Astrocyte (in vitro differentiated cells and primary cell): ENCODE measurements around the gene TOR1AIP2. TPM values are rescaled to one million over a fixed set of nuclear protein-coding genes. Genes with fewer than 3 reads are reported as not detected.

ENCODE experiments used
- DNase-seq: peaks from one replicate; pipeline ENCODE4 v3.0.0-alpha.2; 2010; ENCODE audit warnings: low read depth
- FAIRE-seq: peaks from 2 replicates; lab custom pipeline; 2011; peaks lifted over from hg19 to GRCh38; lab: Jason Lieb, UNC
- H2AFZ ChIP-seq: 2 replicates; pipeline ENCODE4 v1.6.0; 2012; ENCODE audit warnings: low read depth, low read length, inconsistent platforms
- H3K27ac ChIP-seq: 2 replicates; pipeline ENCODE4 v1.5.1; 2011; ENCODE audit warnings: low read depth, low read length, inconsistent platforms
- H3K27me3 ChIP-seq: 2 replicates; pipeline ENCODE4 v1.6.0; 2011; ENCODE audit warnings: low read length, inconsistent platforms; ENCODE audit not compliant: insufficient read depth
- H3K36me3 ChIP-seq: 2 replicates; pipeline ENCODE4 v1.5.1; 2011; ENCODE audit warnings: low read length, inconsistent platforms; ENCODE audit not compliant: insufficient read depth
- H3K4me1 ChIP-seq: 2 replicates; pipeline ENCODE4 v1.5.1; 2011; ENCODE audit warnings: low read length, inconsistent platforms; ENCODE audit not compliant: insufficient read depth
- H3K4me2 ChIP-seq: 2 replicates; pipeline ENCODE4 v1.6.0; 2012; ENCODE audit warnings: low read length, inconsistent platforms
- H3K4me3 ChIP-seq: 2 replicates; pipeline ENCODE4 v1.5.1; 2011; ENCODE audit warnings: low read depth, mild to moderate bottlenecking, low read length, inconsistent platforms; ENCODE audit not compliant: insufficient read depth
- H3K79me2 ChIP-seq: 2 replicates; pipeline ENCODE4 v1.6.0; 2012; ENCODE audit warnings: mild to moderate bottlenecking, low read length, inconsistent platforms; ENCODE audit not compliant: insufficient read depth
- H3K9ac ChIP-seq: 2 replicates; pipeline ENCODE4 v1.6.0; 2012; ENCODE audit warnings: mild to moderate bottlenecking, low read length, inconsistent platforms
- H3K9me3 ChIP-seq: 2 replicates; pipeline ENCODE4 v1.5.1; 2012; ENCODE audit warnings: low read depth, mild to moderate bottlenecking, low read length, inconsistent platforms; ENCODE audit not compliant: insufficient read depth
- H4K20me1 ChIP-seq: 2 replicates; pipeline ENCODE4 v1.6.0; 2012; ENCODE audit warnings: low read length, inconsistent platforms; ENCODE audit not compliant: insufficient read depth
- H3K27ac Mint-ChIP-seq: one replicate; pipeline ENCODE4 v1.8.0; 2021; ENCODE audit warnings: mild to moderate bottlenecking, mixed read lengths; ENCODE audit not compliant: unreplicated experiment
- H3K27me3 Mint-ChIP-seq: one replicate; pipeline ENCODE4 v1.8.0; 2021; ENCODE audit warnings: low read depth, mixed read lengths; ENCODE audit not compliant: unreplicated experiment
- H3K36me3 Mint-ChIP-seq: one replicate; pipeline ENCODE4 v1.8.0; 2021; ENCODE audit warnings: low read depth, mixed read lengths; ENCODE audit not compliant: unreplicated experiment
- H3K4me1 Mint-ChIP-seq: one replicate; pipeline ENCODE4 v1.8.0; 2021; ENCODE audit warnings: low read depth, mixed read lengths; ENCODE audit not compliant: unreplicated experiment
- H3K4me3 Mint-ChIP-seq: one replicate; pipeline ENCODE4 v1.8.0; 2021; ENCODE audit warnings: mild to moderate bottlenecking, moderate library complexity, mixed read lengths; ENCODE audit not compliant: unreplicated experiment
- H3K9me3 Mint-ChIP-seq: one replicate; pipeline ENCODE4 v1.8.0; 2021; ENCODE audit warnings: mild to moderate bottlenecking, mixed read lengths; ENCODE audit not compliant: unreplicated experiment
- CTCF ChIP-seq: IDR thresholded peaks from 2 replicates; pipeline ENCODE4 v1.5.1; 2011; ENCODE audit warnings: low read depth, mild to moderate bottlenecking, inconsistent platforms, low read length, moderate library complexity; ENCODE audit not compliant: insufficient read depth
- EZH2 ChIP-seq: IDR thresholded peaks from 2 replicates; pipeline ENCODE4 v1.6.1; 2012; ENCODE audit warnings: mild to moderate bottlenecking, low read length, inconsistent platforms; ENCODE audit not compliant: insufficient read depth
- total RNA-seq: library from RNA; stranded (reverse); gene quantifications from 2 replicates; pipeline ENCODE4 v1.2.1, GENCODE V29; 2021

The TOR1AIP2 gene
- total RNA-seq, 1 donor from 2014 or later, result 141 TPM

DNA sequence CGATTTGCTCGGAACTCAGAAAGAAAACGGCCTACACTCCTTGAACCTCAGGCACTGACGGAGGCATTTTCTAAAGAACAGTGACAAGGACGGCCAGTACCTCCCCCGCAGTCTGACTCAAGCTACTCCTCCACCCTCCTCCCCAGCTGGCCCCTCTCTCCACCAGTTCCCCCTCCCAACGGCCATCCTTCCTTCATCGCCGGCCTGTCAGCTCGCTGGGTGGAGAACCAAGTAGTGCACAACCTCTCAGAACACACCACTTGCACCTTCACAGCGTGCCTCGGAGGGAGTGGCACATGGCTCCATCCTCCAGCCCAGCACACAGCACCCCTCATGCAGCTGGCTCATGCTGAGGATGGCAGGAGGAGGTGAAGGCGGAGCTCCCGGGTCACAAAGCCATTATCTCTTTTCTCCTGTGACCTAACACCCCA, 58.8 kb downstream of the TOR1AIP2 start:
- Mint-ChIP-seq H3K9me3 (peaks cover 2% of the 10 kb centered on the region), H3K4me1 (peaks cover 9% of the 10 kb centered on the region), H3K36me3 (peaks cover 3% of the 10 kb centered on the region), H3K4me3 (no peak overlapping the region), H3K27ac (peak overlapping the region; percentile 41), H3K27me3 (peaks cover 36% of the 10 kb centered on the region)
- TF ChIP-seq CTCF, result no peak
- no peak for TF ChIP-seq EZH2
- FAIRE-seq (no peak), DNase-seq (no peak)
- no peak overlapping the region for H3K9ac ChIP-seq
- H2AFZ ChIP-seq, result no peak overlapping the region
- no peaks in the 10 kb centered on the region for H3K9me3 ChIP-seq
- H4K20me1 ChIP-seq, result no peaks in the 10 kb centered on the region
- peaks cover 15% of the 10 kb centered on the region for H3K4me1 ChIP-seq
- no peak overlapping the region for H3K4me3 ChIP-seq
- H3K27ac ChIP-seq, result no peak overlapping the region
- peaks cover 11% of the 10 kb centered on the region for H3K27me3 ChIP-seq
- no peak overlapping the region for H3K4me2 ChIP-seq
- no peaks in the 10 kb centered on the region for H3K36me3 ChIP-seq
- H3K79me2 ChIP-seq, result no peaks in the 10 kb centered on the region

DNA sequence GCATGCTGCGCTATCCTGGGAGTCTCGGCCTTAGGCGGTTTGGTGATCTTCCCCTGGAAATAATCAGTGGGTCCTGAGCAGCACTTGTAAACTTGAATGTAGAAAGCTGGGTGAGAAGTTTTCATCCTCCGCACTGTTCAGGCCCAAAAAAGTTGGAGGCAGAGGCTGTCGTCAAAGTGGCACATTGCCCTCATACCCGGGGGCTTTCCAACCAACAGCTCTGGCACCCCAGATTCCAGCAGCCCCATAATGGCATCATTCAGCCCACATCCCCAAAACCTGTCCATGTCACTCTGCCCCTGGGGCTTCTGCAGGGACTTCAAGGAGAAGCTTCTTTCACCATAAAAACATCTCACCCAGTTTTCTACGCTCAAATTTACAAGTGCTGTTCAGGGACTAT, 59.3 kb downstream of the TOR1AIP2 start:
- FAIRE-seq (no peak), DNase-seq (no peak)
- peaks cover 9% of the 10 kb centered on the region for H3K4me1 Mint-ChIP-seq
- no peak overlapping the region for H3K4me2 ChIP-seq
- no peaks in the 10 kb centered on the region for H4K20me1 ChIP-seq
- no peak overlapping the region for H2AFZ ChIP-seq
- H3K4me3 ChIP-seq, result no peak overlapping the region
- no peaks in the 10 kb centered on the region for H3K79me2 ChIP-seq
- no peaks in the 10 kb centered on the region for H3K36me3 ChIP-seq
- TF ChIP-seq EZH2, result no peak
- TF ChIP-seq CTCF, result no peak
- peaks cover 39% of the 10 kb centered on the region for H3K27me3 Mint-ChIP-seq
- peaks cover 15% of the 10 kb centered on the region for H3K4me1 ChIP-seq
- H3K27ac ChIP-seq, result no peak overlapping the region
- H3K9me3 Mint-ChIP-seq, result peaks cover 2% of the 10 kb centered on the region
- peaks cover 3% of the 10 kb centered on the region for H3K36me3 Mint-ChIP-seq
- H3K4me3 Mint-ChIP-seq, result no peak overlapping the region
- peaks cover 11% of the 10 kb centered on the region for H3K27me3 ChIP-seq
- H3K9me3 ChIP-seq, result no peaks in the 10 kb centered on the region
- no peak overlapping the region for H3K27ac Mint-ChIP-seq
- no peak overlapping the region for H3K9ac ChIP-seq

DNA sequence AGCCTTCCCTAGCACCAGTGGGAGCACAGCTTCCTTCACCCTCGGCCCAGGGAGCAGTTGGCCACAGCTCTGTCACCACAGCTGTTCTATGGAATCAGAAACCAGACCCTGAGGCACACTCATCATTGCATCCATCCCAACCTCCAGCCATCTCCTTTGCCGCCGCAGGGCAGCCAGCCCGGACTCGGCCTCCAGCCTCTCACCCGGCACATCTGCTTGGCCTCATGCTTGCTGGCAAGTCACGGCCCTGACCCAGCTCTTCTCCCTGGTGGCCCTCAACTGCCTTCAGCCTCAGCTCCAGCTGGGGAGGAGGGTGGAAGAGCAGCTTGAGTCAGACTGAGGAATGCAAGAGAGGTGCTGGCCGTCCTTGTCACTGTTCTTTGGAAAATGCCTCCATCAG, 59.8 kb downstream of the TOR1AIP2 start:
- FAIRE-seq, result no peak
- H3K4me3 Mint-ChIP-seq, result no peak overlapping the region
- H3K79me2 ChIP-seq, result no peaks in the 10 kb centered on the region

More for the DNA sequence above, 59.8 kb downstream of the TOR1AIP2 start:
- DNase-seq, result no peak
- Mint-ChIP-seq H3K27me3 (peaks cover 43% of the 10 kb centered on the region), H3K27ac (no peak overlapping the region), H3K9me3 (peaks cover 2% of the 10 kb centered on the region), H3K4me1 (peaks cover 9% of the 10 kb centered on the region), H3K36me3 (peaks cover 3% of the 10 kb centered on the region)
- H3K36me3 ChIP-seq, result no peaks in the 10 kb centered on the region
- H3K4me2 ChIP-seq, result no peak overlapping the region
- H3K4me3 ChIP-seq, result no peak overlapping the region
- TF ChIP-seq CTCF, result no peak
- no peak for TF ChIP-seq EZH2
- no peak overlapping the region for H2AFZ ChIP-seq
- peaks cover 14% of the 10 kb centered on the region for H3K27me3 ChIP-seq
- H3K9ac ChIP-seq, result no peak overlapping the region
- no peak overlapping the region for H3K27ac ChIP-seq
- no peaks in the 10 kb centered on the region for H4K20me1 ChIP-seq
- H3K4me1 ChIP-seq, result peaks cover 15% of the 10 kb centered on the region
- H3K9me3 ChIP-seq, result no peaks in the 10 kb centered on the region
